NCI-H345 treated with DMSO at 0.1 percent for 48 hours (cell line): Measurements from ENCODE around the gene PEG3.

ENCODE experiments used
- DNase-seq: peaks from one replicate; lab custom pipeline; 2025; ENCODE audit not compliant: unreplicated experiment; lab: John Stamatoyannopoulos, UW

PEG3 gene

DNA sequence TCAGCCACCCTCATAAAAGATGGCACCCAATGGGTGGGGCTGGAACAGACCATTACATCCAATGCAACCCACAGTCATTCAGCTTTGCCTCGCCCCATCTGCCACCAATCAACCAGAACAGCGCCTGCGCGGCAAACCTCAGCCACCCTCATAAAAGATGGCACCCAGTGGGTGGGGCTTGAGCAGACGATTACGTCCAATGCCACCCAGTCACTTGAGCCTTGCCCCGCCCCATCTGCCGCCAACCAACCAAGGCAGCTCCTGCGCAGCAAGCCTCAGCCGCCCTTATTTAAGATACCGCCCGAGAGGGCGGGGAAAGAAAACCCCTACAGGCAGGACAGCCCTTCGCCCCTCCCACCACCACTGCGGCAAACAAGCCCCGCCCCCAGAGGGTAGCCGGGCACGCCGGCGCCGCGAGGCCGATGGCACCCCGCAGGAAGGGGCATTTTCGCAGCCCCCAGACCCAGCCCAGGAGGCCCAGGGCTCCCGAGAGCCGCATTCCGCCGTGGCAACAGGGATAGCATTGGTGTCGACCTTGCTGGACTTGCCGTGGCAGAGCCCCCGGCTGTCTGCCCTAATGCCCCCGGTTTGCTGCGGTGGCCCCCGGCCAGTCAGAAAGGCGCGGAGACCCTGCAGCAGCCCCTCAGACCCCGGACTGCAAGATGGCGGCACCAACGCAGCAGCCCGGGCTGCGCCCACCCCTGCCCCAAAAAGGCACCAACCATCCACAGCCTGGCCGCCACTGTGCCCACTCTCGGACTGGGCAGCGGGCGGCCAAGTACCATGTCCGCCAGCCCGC, 675 bp downstream of the PEG3 start:
- no peak for DNase-seq

DNA sequence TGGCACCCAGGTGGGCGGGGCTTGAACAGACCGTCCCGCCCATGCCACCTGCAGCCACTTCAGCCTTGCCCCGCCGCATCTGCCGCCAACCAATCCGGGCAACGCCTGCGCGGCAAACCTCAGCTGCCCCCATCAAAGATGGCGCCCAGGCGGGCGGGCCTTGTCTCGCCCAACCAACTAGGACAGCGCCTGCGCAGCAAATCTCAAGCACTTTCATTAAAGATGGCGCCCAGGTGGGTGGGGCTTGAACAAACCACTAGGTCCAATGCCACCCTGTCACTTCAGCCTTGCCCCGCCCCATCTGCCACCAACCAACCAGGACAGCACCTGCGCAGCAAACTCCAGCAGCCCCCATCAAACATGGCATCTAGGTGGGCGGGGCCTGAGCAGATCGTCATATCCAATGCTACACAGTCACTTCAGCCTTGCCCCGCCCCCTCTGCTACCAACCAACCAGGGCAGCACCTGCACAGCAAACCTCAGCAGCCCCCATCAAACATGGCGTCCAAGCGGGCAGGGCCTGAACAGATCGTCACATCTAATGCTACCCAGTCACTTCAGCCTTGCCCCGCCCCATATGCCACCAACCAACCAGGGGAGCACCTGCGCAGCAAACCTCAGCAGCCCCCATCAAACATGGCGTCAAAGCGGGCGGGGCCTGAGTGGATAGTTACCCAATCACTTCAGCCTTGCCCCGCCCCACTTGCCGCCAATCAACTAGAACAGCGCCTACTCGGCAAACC, 1.4 kb downstream of the PEG3 start:
- DNase-seq, result no peak

- no peak for DNase-seq
These were observed 2.3 kb downstream of the PEG3 start for GRCh38 chr19:56838024-56838908.

GRCh38 chr19:56837492-56838023, 3.0 kb downstream of the PEG3 start:
- no peak for DNase-seq

DNA sequence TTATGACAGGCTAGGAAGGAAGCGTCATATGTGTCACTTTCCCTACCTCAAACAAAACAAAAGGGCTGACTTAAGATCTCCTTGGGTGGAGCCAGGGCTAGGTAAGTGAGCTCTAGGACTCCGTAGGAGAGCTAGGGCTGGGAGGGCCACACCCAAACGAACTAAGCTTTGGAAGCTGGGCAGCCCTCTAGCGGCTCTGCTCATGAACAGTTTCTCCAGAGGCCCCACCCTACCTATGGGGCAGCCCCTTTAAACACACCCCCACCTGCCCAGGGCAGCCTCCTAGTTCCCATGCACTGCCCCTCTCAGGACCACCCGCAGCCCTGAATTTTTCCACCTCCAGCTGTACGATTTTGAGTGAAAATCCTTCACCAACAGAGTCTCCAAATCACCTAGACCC, 3.5 kb downstream of the PEG3 start:
- DNase-seq, result no peak

- DNase-seq, result no peak
These were observed 4.5 kb downstream of the PEG3 start for GRCh38 chr19:56836059-56836458.

DNA sequence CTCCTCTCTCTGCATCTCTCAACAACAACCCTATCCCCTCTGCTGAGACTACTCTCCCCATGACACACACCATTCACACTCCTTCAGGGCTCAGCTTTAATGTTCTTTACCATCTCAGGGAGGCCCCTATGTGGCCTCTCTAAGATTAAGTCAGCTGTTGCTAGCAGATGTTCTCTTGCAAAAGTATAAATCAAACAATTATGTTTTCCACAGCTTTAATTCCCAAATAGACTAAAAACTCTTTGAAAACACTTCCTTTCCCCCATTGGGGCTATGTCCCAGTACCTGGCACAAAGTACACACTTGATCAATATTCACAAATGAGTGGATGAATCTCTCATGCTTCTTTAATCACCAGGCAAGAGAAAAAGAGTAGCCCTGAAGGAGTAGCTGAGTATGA, 5.1 kb downstream of the PEG3 start:
- DNase-seq, result no peak

DNA sequence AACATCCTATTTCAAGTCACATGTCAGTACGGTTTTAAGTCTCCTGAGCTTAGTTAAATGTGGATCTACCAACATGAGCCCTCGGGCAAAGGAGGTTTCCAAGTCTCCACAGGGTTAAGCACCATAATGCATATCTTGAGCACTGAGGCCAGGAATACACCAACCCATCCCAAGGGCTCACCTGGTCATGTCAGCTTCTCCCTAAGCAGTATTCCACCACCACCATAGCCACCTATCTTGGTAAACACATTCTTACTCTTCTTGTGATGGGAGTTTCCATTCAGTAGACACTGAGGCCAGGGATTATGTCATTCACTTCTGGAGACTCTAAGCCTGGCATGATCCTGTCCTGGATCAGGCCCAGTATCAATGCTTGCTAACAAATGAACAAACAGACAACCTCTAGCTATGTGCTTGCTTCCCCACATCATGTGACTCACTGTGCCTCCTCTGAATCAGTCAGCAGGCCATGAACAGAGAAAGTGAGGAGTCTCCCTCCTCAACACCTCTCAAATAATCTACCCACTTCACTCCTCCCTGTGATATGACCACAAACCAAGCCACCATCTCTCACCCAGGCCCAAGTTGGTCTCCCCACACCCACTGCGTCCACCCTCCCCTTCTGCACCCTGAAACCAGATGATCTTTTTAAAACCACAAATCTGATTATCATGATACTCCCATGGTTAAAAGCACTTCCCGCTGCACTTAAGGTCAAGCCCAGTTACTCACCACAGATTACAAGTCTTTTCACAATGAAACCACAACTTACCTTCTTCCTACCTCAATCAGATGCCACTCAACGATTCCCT, 5.8 kb downstream of the PEG3 start:
- DNase-seq, result no peak

DNA sequence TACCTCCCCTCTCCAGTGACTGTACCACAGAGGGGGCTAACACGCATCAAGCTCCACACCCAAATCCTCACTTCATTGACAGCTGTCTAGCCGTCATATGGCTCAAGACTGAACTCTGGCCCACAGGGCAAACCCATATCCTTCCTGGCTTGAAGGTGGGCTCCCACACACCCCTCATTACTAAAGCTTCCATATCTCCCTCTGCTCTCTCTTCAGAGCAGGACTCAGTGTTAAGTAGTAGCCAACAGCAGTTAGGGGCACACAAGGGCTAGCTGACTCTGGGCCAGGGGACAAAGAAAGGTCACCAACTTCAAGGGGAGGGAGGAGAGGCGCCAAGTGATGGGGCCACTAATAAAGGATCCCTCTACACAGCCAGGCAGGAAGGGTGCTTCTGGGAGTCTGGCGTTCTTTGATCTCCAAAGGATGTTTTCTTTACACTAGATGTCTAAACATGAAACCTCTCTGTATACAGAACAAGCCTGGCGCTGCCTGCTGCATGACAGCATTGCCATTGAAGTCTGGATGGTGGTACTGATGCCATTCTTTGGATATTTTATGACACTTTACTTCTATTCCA, 8.1 kb downstream of the PEG3 start:
- no peak for DNase-seq

DNA sequence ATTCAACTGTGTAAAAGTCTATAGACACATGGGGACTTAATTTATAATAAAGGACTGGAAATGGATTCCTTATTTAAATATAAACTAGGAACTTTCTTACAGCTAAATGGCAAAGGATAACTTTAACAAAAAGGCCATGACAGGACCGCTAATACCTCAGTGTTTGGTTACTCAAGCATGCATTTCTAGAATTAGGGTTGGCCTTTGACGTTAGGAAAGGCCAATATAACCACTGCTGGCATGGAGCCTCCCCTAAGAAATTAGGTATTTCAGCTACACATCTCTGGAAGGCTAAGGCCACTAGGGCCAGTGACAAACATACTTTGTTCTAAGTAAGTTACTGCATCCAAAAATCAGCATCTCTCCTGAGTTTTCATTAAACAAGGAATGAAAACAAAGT, 9.3 kb downstream of the PEG3 start:
- DNase-seq, result no peak

- no peak for DNase-seq
These were observed 10.9 kb downstream of the PEG3 start for GRCh38 chr19:56829596-56829995.

DNA sequence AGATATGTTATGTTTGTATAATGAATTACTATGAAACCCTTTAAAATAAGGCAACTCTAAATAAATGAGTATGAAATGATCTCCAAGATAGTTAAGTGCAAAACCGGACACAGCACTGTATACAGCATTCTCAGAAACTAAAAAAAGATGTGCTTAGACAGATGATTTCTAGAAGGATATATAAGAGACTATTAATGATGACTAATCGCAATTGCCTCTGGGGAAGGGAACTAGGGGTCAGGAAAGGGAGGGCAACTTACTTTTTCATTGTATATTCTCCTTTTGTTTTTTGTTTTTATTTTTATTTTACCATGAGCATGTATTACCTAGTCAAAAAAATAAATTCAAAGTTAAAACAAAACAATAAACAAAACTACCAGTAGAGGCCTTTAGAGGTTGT, 12.8 kb downstream of the PEG3 start:
- no peak for DNase-seq

- no peak for DNase-seq
These were observed 16.6 kb downstream of the PEG3 start for GRCh38 chr19:56823956-56824355.

DNA sequence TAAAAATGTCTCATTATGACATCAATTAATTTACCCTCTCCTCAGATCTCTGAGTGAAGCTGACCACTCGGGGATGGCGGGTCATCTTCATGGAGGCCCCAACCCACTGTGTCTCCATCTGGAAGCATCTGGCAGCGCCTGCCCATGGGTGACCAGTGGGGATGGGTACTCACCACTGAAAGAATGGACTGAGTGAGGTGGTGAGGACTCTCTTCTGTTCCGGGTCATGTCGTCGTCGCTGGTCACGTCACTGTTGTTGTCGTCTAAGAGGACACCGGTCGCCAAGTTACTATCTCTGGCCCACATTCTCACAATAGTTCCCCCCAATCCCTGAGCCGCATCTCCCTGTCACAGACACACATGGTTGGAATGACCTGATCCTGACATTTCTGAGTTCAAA, 17.1 kb downstream of the PEG3 start:
- DNase-seq, result no peak

DNA sequence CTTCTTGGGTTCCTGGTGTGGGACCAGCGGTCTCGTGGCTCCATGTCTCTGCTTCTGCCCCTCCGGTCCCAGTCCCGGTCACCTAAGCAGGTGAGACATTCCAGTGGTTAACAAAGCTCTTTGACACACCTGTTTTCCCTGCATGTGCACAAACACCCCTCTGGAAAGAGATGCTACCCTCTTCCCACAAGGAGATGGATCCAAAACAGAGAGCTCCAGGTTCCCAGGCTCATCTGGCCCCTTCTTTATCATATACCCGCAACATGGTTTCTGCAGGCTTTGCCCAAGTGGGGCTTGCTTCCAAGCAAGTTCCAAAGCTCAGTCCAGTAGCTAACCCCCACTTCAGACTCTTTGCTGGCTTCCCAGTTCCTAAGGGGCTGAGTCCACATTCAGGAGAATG, 17.8 kb downstream of the PEG3 start:
- DNase-seq, result no peak

DNA sequence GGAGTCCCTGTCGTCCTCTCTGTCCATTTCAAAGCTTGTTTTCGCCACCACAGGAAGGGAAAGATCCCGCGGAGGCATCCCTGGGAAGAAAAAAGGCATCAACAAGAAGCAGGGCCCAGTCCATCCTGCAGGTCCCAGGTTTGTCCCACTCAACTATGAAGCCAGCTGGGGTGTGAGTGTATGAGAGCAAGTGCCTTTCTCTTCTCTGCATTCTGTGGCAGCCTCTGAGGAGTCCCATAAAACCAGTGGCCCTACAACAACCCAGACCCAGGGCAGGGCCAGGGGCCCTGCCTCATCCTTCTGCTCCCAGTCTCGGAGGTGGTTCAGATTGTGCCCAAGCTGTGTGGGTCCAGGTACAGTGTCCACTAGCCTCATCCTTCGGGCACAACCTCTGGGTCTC, 18.9 kb downstream of the PEG3 start:
- no peak for DNase-seq

DNA sequence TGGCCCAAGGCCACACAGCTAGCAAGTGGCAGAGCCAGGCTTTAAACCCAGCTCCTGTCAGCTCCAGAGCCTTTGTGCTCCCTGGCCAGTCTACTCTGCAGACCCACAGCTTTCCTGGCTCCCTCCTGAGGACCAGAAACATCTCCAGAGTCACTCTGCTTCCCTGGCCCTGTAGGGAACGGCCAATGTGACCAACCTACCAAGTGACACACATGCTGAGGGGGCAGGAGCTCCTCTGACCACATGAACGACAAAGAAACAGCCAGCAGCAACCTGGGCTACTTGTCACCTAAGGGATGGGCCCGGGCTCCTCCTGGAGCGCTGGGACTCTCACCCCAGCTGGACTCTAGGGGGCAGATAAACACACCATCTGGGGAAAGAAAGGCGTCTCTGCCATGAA, 19.3 kb downstream of the PEG3 start:
- DNase-seq, result no peak

DNA sequence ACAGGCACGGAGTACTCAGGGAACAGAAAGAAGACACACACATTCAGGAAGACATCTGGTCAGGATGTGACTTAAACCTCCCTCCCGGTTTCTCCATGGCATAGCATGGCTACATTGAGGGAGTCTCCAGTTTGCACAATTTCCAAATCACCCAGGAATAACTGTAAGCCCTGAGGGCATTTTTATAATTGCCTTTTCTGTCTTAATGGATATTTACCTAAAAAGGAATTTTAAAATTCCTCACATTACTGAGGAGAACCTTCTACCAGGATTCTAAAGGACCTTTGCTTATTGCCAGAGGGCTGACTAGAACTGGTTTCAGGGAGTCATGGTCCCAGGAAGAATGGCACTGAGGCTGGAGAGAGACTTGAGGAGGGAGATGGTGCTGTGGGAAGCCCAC, 21.4 kb downstream of the PEG3 start:
- no peak for DNase-seq

DNA sequence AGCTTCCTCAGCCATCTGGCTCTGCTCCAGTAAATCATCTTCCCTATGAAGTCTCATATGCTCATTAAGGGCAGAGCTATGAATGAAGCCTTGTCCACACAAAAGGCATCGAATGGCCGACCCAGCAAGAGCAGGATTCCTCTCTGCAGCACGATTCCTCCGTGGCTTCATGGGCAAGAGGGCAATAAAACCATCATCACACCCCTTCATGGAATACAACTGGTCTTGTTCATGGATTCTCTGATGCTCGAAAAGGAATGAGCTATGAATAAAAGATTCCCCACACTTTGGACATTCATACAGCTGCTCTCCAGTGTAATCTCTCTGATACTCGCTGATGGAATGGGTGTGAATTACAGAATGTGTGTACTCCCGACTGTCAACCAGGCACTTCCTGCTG, 25.9 kb downstream of the PEG3 start:
- DNase-seq, result no peak

DNA sequence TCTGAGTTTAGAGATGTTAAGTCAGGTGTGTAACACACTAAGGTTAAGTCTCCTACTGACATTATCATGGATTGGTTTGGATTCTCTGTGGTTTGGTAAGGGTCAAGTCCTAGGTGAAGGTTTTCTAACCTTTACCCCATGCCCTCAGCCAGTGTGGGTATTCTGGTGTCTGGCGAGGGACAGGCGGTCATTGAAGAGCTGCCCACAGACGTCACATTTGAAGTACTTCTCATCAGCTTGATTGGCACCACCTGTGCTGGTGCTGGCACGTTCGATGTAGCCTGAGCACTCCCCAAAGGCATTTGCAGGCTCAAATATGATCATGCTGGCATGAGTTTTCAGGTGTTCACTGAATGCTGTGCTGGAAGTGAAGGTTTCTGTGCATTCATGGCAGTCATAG, 27.0 kb downstream of the PEG3 start:
- no peak for DNase-seq
